ENCODE data around the gene IFI27L1.

Gene IFI27L1

GRCh38 chr14:94080621-94081385, at the start of gene IFI27L1, which contains the start of gene DDX24:
Gene IFI27L1, plus strand, starts transcription at chr14:94081310. Its CDS starts 15,628 bp downstream, at chr14:94096938.
Gene DDX24, minus strand, starts transcription at chr14:94081202. Its CDS starts 1,460 bp downstream, at chr14:94079742.
- peak; percentile 93 for DNase-seq

GRCh38 chr14:94031883-94032279, 49.2 kb upstream of the IFI27L1 start:
- DNase-seq: no peak

- DNase-seq: no peak
Measured at GRCh38 chr14:94034886-94035285, 46.2 kb upstream of the IFI27L1 start.

GRCh38 chr14:94036313-94037167, 44.6 kb upstream of the IFI27L1 start:
- DNase-seq: peak; percentile 43

- DNase-seq: no peak
Measured at GRCh38 chr14:94037954-94038353, 43.2 kb upstream of the IFI27L1 start.

- no peak for DNase-seq
Measured at GRCh38 chr14:94038510-94038909, 42.6 kb upstream of the IFI27L1 start.

- no peak for DNase-seq
Measured at GRCh38 chr14:94038921-94039629, 42.0 kb upstream of the IFI27L1 start.

- DNase-seq: no peak
Measured at GRCh38 chr14:94040247-94040646, 40.9 kb upstream of the IFI27L1 start.

GRCh38 chr14:94040796-94041195, 40.3 kb upstream of the IFI27L1 start:
- no peak for DNase-seq

- DNase-seq: no peak
Measured at GRCh38 chr14:94041551-94042346, 39.4 kb upstream of the IFI27L1 start.

- DNase-seq: no peak
Measured at GRCh38 chr14:94042433-94043091, 38.5 kb upstream of the IFI27L1 start.

- DNase-seq: no peak
Measured at GRCh38 chr14:94043111-94043755, 37.9 kb upstream of the IFI27L1 start.

GRCh38 chr14:94043756-94044475, 37.2 kb upstream of the IFI27L1 start:
- DNase-seq: no peak

- DNase-seq: no peak
Measured at GRCh38 chr14:94044476-94045091, 36.5 kb upstream of the IFI27L1 start.

- DNase-seq: no peak
Measured at GRCh38 chr14:94045101-94045500, 36.0 kb upstream of the IFI27L1 start.

GRCh38 chr14:94045563-94046345, 35.4 kb upstream of the IFI27L1 start:
- DNase-seq: no peak

GRCh38 chr14:94046696-94047250, 34.3 kb upstream of the IFI27L1 start:
- DNase-seq: no peak

GRCh38 chr14:94047581-94047980, 33.5 kb upstream of the IFI27L1 start:
- DNase-seq: no peak
